ENCODE data around the gene FMN2.

FMN2 gene

GRCh38 chr1:240343045-240343444 is 251.4 kb downstream of the FMN2 start:
- Histone ChIP-seq H3K9me2 (replicated peaks; ENCODE audit: insufficient read depth, low read length) (no peaks in the 10 kb centered on the region), H2AFZ (ENCODE audit: low read depth, low read length, severe bottlenecking) (no peak overlapping the region), H3K36me3 (ENCODE audit: low read length) (no peaks in the 10 kb centered on the region), H3K27ac (ENCODE audit: low read depth, low read length) (no peak overlapping the region), H3K4me2 (ENCODE audit: low read depth, low read length, poor library complexity, severe bottlenecking) (no peak overlapping the region), H3K4me3 (ENCODE audit: insufficient read depth, low read length, poor library complexity, severe bottlenecking) (no peak overlapping the region), H4K20me1 (ENCODE audit: low read depth, low read length) (no peaks in the 10 kb centered on the region), H3K79me2 (ENCODE audit: insufficient read depth, low read length) (no peaks in the 10 kb centered on the region), H3K9me3 (ENCODE audit: insufficient read depth, low read length) (no peaks in the 10 kb centered on the region), H3F3A (ENCODE audit: insufficient read depth) (no peaks in the 10 kb centered on the region), H3K27me3 (ENCODE audit: low read length) (no peaks in the 10 kb centered on the region), H3K9ac (ENCODE audit: low read length) (no peak overlapping the region)
- TF ChIP-seq, protein P1, sequence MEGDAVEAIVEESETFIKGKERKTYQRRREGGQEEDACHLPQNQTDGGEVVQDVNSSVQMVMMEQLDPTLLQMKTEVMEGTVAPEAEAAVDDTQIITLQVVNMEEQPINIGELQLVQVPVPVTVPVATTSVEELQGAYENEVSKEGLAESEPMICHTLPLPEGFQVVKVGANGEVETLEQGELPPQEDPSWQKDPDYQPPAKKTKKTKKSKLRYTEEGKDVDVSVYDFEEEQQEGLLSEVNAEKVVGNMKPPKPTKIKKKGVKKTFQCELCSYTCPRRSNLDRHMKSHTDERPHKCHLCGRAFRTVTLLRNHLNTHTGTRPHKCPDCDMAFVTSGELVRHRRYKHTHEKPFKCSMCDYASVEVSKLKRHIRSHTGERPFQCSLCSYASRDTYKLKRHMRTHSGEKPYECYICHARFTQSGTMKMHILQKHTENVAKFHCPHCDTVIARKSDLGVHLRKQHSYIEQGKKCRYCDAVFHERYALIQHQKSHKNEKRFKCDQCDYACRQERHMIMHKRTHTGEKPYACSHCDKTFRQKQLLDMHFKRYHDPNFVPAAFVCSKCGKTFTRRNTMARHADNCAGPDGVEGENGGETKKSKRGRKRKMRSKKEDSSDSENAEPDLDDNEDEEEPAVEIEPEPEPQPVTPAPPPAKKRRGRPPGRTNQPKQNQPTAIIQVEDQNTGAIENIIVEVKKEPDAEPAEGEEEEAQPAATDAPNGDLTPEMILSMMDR (IDR thresholded peaks at IDR 0.05; ENCODE audit: insufficient read depth, low read length, poor library complexity, severe bottlenecking): no peak
- no peak for TF ChIP-seq EZH2phosphoT487 (conservative IDR thresholded peaks at IDR 0.05; ENCODE audit: low read length)

DNA sequence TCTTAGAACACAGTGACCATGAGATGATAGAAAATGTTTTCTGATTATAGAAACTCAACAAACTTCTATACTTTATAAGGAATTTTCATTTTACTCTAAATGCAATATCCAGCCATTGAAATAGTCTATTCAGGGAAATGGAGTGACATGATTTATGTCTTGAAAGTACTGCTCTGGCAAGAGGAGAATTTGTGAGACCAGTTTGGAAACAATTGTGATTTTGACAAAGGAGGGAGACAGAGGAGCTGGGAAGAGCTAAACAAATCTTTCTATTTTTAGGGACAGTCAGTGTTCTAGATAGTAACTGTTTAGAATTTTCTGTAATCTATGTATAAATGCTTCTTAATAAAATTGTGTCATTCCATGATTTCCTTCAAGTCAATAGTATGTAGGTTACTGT is 252.3 kb downstream of the FMN2 start:
- H3K36me3 ChIP-seq (ENCODE audit: low read length): no peaks in the 10 kb centered on the region
- TF ChIP-seq, protein P1 (IDR thresholded peaks at IDR 0.05; ENCODE audit: insufficient read depth, low read length, poor library complexity, severe bottlenecking): no peak
- no peak for TF ChIP-seq EZH2phosphoT487 (conservative IDR thresholded peaks at IDR 0.05; ENCODE audit: low read length)
- no peaks in the 10 kb centered on the region for H3K27me3 ChIP-seq (ENCODE audit: low read length)
- no peaks in the 10 kb centered on the region for H3F3A ChIP-seq (ENCODE audit: insufficient read depth)
- H3K4me3 ChIP-seq (ENCODE audit: insufficient read depth, low read length, poor library complexity, severe bottlenecking): no peak overlapping the region
- H3K9me3 ChIP-seq (ENCODE audit: insufficient read depth, low read length): no peaks in the 10 kb centered on the region
- H3K79me2 ChIP-seq (ENCODE audit: insufficient read depth, low read length): no peaks in the 10 kb centered on the region
- no peaks in the 10 kb centered on the region for H4K20me1 ChIP-seq (ENCODE audit: low read depth, low read length)
- H3K9me2 ChIP-seq (replicated peaks; ENCODE audit: insufficient read depth, low read length): no peaks in the 10 kb centered on the region
- H3K9ac ChIP-seq (ENCODE audit: low read length): no peak overlapping the region
- no peak overlapping the region for H3K27ac ChIP-seq (ENCODE audit: low read depth, low read length)
- H2AFZ ChIP-seq (ENCODE audit: low read depth, low read length, severe bottlenecking): no peak overlapping the region
- no peak overlapping the region for H3K4me2 ChIP-seq (ENCODE audit: low read depth, low read length, poor library complexity, severe bottlenecking)

GRCh38 chr1:240344918-240345317 is 253.2 kb downstream of the FMN2 start:
- H3K9ac ChIP-seq (ENCODE audit: low read length): no peak overlapping the region
- no peak overlapping the region for H2AFZ ChIP-seq (ENCODE audit: low read depth, low read length, severe bottlenecking)
- H3K27ac ChIP-seq (ENCODE audit: low read depth, low read length): no peak overlapping the region
- H3K9me2 ChIP-seq (replicated peaks; ENCODE audit: insufficient read depth, low read length): no peaks in the 10 kb centered on the region
- no peak for TF ChIP-seq EZH2phosphoT487 (conservative IDR thresholded peaks at IDR 0.05; ENCODE audit: low read length)
- TF ChIP-seq, protein P1 (IDR thresholded peaks at IDR 0.05; ENCODE audit: insufficient read depth, low read length, poor library complexity, severe bottlenecking): no peak
- H3F3A ChIP-seq (ENCODE audit: insufficient read depth): no peaks in the 10 kb centered on the region
- H3K36me3 ChIP-seq (ENCODE audit: low read length): no peaks in the 10 kb centered on the region
- no peak overlapping the region for H3K4me2 ChIP-seq (ENCODE audit: low read depth, low read length, poor library complexity, severe bottlenecking)
- H3K9me3 ChIP-seq (ENCODE audit: insufficient read depth, low read length): no peaks in the 10 kb centered on the region
- no peaks in the 10 kb centered on the region for H3K27me3 ChIP-seq (ENCODE audit: low read length)
- H3K4me3 ChIP-seq (ENCODE audit: insufficient read depth, low read length, poor library complexity, severe bottlenecking): no peak overlapping the region
- H3K79me2 ChIP-seq (ENCODE audit: insufficient read depth, low read length): no peaks in the 10 kb centered on the region
- no peaks in the 10 kb centered on the region for H4K20me1 ChIP-seq (ENCODE audit: low read depth, low read length)

Measured in SU-DHL-6 (cell line).